Activated CD8-positive, alpha-beta memory T cell treated with anti-CD3 and anti-CD28 coated beads, Interleukin-2, amount 50 U/mL, for 24 hours (primary cell): ENCODE data around the gene MCM8.
"Not testable (repeated sequence)": the region's sequence is repeated elsewhere in the genome, so short reads cannot be mapped to it uniquely, and the experiment has no call there.

ENCODE experiments used
- DNase-seq: peaks from one replicate; pipeline ENCODE4 v3.0.0-alpha.2; 2020; ENCODE audit errors: extremely low read depth

The MCM8 gene

GRCh38 chr20:6006603-6006949 lies 56.1 kb downstream of the MCM8 start:
- DNase-seq, result no peak

- DNase-seq, result no peak
Measured at GRCh38 chr20:6007094-6007528, 56.7 kb downstream of the MCM8 start.

GRCh38 chr20:6007529-6008103 lies 57.2 kb downstream of the MCM8 start:
- no peak for DNase-seq

GRCh38 chr20:6008254-6008653 lies 57.8 kb downstream of the MCM8 start:
- no peak for DNase-seq

GRCh38 chr20:6012179-6012578 lies 61.7 kb downstream of the MCM8 start:
- DNase-seq, result no peak

GRCh38 chr20:6014017-6014416 lies 63.6 kb downstream of the MCM8 start:
- no peak for DNase-seq

GRCh38 chr20:6014957-6015356 lies 64.5 kb downstream of the MCM8 start:
- no peak for DNase-seq

GRCh38 chr20:6017467-6017866 lies 67.0 kb downstream of the MCM8 start:
- DNase-seq, result no peak

- DNase-seq, result no peak
Measured at GRCh38 chr20:6017880-6018279, 67.4 kb downstream of the MCM8 start.

GRCh38 chr20:6024768-6025167 lies 74.3 kb downstream of the MCM8 start:
- no peak for DNase-seq

- DNase-seq, result no peak
Measured at GRCh38 chr20:6026051-6026450, 75.6 kb downstream of the MCM8 start.

GRCh38 chr20:6028818-6029217 lies 78.4 kb downstream of the MCM8 start:
- no peak for DNase-seq

- no peak for DNase-seq
Measured at GRCh38 chr20:6029538-6029937, 79.1 kb downstream of the MCM8 start.

- DNase-seq, result no peak
Measured at GRCh38 chr20:6030453-6031080, 80.1 kb downstream of the MCM8 start.

- not testable (repeated sequence) for DNase-seq
Measured at GRCh38 chr20:6032907-6033306, 82.5 kb downstream of the MCM8 start.

GRCh38 chr20:6034134-6034969 lies 83.9 kb downstream of the MCM8 start:
- no peak for DNase-seq

- no peak for DNase-seq
Measured at GRCh38 chr20:6036213-6036612, 85.8 kb downstream of the MCM8 start.

- no peak for DNase-seq
Measured at GRCh38 chr20:6037082-6037481, 86.6 kb downstream of the MCM8 start.

GRCh38 chr20:6038256-6038655 lies 87.8 kb downstream of the MCM8 start:
- no peak for DNase-seq

GRCh38 chr20:6039766-6040165 lies 89.3 kb downstream of the MCM8 start:
- no peak for DNase-seq

GRCh38 chr20:6040540-6040939 lies 90.1 kb downstream of the MCM8 start:
- no peak for DNase-seq

- no peak for DNase-seq
Measured at GRCh38 chr20:6040958-6041807, 90.7 kb downstream of the MCM8 start.
